Limb (tissue), 2 donors: ENCODE data around the gene SRSF2.
"Not testable (repeated sequence)": the region's sequence is repeated elsewhere in the genome, so short reads cannot be mapped to it uniquely, and the experiment has no call there.

Source experiments
- DNase-seq, 2 donors: peaks; one replicate each; pipeline ENCODE4 v3.0.0-alpha.2; 2016; ENCODE audit errors: extremely low spot score in 2 of 2

SRSF2 gene

DNA sequence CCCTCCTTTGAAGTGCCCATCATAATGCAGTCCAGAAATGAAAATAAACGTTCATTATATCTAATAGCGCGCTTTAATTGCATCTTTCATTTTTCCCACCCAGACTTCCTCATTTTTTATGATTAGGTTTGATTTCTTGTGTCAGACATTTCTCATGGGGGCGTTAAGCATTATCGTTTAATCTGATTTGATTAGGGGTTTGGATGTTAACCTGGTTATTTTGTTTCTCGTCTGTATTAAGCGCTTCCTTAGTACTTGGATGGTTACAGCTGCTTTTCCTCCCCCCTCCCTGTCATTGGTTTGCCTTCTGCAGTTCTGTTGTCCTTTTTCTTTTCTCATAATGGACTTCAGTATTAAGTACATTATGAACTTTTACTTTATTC, 1.3 kb upstream of the SRSF2 start:
- DNase-seq = no peak

DNA sequence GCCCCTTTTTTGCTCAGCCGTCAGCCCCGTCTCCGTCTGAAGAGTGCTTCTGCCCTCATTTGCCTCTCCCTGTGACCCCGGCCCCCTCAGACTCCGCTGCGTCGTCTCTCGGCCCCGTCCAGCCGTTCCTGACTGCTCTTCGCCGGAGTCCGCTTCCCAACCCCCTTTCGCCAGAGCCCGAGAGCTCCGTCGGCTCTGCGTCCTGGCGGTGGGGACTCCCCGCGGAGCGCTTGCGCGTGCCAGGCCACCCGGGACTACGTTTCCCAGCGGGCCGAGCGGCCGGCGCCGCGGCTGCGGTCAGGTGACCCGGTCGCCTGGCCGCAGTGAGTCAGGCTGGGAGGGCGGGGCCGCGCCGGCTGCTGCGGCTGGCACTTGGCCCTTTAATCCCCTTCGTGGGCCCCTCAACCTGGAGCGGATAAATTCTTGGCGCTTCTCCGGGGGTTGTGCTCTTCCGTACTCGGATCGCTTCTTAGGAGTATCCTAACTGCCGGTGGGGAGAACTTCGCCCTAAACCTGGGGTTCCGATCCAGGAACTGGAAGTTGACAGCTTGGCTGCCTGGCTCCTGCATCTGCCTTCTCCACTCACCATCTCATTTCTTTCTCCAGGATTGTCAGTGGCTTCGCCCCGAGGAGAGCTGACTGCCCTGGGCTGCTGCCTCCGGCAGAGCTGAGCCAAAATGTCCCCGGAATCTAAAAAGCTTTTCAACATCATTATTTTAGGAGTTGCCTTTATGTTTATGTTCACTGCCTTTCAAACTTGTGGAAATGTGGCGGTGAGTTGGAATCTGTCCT, 741 bp upstream of the SRSF2 start, which contains the start of gene MFSD11:
Gene MFSD11, plus strand, starts transcription at position 444 of the 792 bp plus-strand sequence. Its CDS starts 234 bp downstream, at position 678.
- DNase-seq = peak; percentile 95 to 96

DNA sequence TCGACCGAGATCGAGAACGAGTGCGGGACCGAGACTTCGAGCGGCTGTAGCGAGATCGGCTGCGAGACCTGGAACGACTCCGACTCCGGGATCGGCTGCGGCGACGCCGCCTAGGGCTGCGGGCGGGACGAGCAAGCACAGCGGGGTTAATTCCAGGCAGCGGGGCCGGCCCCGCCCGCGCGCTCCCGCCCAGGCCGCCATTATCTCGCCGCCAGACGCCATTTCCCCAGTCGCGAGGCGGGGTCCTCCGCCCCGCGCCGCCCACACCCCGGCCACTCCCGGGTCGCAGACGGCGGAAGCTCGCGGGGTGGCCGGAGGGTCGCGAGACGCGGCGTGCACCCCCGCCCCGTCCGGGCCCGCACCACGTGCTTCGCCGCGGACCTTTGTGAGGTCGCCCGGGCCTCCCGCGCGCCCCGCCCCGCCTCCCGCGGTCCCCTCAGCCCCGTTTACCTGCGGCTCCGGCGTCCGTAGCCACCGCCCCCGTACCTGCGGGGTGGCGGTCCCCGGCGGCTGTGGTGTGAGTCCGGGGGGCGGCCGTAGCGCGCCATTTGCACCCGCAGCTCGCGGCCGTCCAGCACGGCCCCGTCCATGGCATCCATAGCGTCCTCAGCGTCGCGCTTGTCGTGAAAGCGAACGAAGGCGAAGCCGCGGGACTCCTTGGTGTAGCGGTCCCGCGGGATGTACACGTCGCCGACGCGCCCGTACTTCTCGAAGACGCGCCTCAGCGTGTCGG, 616 bp downstream of the SRSF2 start:
- DNase-seq = peak; percentile 71 to 88

DNA sequence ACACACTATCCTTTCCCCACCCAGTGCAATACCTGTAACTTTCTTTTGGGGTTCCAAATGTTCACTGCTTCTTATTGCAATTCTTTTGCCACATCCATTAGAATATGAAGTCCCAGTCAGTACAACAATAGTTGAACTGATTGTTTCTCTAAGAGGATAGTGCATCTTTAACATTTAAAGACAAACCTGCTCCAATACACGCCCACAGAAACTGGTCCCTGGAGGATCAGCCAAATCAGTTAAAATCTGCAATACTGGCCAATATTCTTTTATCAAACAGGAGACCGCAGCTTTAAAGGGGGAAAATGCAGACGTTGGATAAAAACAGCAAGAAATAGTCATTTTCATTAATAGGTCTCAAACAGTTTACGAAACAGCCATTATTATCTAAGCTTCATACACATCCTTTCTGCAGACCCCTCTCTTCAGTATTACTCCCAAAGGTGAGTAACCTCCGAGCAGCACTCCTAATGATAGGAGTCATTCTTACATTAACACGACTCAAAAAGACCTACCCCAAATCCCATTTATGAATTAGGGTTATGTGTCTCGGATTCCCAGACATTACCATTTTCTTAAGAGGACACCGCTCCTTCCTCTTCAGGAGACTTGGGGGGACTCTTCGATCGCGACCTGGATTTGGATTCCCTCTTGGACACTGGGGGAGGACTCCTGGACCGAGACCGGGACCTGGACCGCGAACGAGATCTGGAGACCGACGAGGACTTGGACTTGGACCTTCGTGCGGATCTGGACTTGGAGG, 1.4 kb downstream of the SRSF2 start:
- no peak for DNase-seq

DNA sequence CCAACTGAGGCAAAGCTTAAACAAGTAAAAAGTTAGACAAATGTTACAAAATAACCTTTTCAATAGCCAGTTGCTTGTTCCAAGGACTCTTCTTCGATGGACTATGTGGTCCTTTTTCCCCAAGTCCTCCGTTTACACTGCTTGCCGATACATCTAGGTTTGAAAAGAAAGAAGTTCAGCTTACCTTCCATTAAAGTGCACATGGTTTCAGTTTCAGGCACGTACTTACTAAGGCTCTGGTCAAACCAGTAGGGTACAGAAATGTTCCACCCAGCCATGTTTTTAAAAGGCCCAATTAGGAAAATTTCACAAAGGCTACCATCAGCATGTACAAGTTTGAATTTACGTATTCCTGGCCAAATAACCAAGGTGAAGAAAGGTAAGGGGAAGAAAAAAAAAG, 2.1 kb downstream of the SRSF2 start:
- DNase-seq = no peak

DNA sequence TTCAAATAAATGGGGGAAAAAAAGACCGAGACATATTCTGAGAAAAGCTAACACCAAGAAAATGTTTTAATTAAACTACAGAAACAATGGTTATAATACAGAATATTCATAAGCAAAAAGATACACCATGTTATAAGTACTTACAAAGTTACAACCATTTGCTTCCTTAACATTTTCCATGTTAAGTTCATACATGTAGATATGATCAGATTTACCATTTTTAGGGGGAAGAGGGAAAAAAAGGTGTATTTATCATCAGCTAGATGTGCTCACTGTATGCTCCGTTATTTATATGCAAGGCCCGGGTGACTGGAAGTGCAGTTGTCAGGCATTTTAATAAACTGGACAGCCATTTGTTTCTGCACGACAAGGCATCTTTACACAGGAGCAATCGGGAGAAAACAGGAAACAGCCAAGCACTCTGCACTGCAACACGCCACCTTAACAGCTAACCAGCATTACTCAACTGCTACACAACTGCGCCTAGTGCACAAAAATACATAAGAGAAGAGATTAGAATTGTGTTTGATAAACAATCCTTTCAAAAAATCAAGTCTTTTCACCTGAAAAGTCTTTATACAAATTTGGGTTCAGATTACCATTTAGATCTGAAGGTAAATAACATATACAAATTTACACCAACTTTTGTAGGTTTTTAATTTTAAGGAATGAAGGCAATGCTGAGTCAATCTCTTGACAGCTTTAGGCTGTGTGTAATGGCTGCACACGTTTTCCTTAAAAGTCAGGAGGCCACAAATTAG, 2.9 kb downstream of the SRSF2 start:
- DNase-seq = no peak

DNA sequence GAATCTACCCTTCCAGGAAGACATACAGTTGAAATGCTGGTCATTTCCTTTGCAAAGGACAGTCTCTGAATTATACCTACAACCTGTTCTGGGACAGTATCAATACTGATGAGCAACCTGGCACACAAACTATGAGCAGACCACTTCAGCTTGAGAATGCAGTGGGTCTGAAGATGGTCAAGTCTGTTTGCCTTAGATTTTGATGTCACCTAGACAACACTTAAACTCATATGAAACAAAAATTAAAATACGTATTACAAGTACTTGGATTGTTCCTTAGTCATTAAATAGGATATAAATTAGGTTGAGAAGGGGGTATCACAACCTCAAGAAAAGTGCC, 3.5 kb downstream of the SRSF2 start:
- no peak for DNase-seq

DNA sequence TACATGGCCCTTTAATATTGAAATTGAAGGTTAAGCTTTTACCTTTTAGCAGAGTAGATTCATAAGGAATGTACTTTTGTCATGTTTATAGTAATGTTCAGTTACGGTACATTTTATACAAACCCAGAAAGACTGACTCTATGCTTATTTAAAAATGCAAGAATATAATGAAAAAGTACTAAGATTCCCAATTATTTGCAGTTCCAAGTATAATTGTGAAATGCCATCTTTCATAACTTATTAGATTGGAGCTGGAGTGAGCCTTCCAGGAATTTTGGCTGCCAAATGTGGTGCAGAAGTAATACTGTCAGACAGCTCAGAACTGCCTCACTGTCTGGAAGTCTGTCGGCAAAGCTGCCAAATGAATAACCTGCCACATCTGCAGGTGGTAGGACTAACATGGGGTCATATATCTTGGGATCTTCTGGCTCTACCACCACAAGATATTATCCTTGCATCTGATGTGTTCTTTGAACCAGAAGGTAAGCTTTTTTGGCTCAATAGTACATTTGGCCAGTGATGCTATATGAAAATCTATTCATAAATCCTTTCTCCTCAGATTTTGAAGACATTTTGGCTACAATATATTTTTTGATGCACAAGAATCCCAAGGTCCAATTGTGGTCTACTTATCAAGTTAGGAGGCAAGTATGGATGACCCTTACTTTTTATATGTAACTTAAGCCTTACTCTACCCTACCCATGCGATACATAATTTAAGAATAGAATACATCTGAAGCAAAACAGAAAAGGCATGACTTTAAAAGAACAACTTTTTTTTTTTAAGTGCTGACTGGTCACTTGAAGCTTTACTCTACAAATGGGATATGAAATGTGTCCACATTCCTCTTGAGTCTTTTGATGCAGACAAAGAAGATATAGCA, 4.2 kb downstream of the SRSF2 start:
- DNase-seq = no peak

DNA sequence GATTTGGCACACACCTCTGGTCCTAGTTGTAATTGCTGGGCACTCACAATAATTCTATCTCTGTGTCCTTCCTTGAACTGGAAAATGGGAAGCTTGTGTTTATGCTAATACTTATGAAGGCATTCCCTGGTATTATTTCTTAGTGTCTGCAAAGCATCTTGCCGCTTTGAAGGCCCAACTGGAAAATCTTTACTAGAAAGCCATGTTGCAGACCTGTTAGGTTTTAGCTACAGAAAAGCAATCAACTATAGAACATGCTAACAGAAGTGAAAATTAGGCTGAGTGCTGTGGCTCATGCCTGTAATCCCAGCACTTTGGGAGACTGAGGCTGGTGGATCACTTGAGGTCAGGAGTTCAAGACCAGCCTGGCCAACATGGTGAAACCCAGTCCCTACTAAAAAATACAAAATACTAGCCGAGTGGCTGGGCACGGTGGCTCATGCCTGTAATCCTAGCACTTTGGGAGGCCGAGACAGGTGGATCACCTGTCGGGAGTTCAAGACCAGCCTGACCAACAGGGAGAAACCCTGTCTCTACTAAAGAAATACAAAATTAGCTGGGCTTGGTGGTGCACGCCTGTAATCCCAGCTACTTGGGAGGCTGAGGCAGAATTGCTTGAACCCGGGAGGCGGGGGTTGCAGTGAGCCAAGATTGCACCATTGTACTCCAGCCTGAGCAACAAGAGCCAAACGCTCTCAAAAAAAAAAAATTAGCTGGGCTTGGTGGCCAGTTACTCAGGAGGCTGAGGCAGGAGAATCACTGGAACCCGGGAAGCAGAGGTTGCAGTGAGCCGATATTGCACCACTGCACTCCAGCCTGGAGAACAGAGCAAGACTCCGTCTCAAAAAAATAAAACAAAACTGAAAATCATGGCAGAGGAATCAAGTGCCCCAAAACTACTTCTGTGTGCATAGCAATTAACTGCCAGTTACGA, 5.1 kb downstream of the SRSF2 start:
- not testable (repeated sequence) for DNase-seq

DNA sequence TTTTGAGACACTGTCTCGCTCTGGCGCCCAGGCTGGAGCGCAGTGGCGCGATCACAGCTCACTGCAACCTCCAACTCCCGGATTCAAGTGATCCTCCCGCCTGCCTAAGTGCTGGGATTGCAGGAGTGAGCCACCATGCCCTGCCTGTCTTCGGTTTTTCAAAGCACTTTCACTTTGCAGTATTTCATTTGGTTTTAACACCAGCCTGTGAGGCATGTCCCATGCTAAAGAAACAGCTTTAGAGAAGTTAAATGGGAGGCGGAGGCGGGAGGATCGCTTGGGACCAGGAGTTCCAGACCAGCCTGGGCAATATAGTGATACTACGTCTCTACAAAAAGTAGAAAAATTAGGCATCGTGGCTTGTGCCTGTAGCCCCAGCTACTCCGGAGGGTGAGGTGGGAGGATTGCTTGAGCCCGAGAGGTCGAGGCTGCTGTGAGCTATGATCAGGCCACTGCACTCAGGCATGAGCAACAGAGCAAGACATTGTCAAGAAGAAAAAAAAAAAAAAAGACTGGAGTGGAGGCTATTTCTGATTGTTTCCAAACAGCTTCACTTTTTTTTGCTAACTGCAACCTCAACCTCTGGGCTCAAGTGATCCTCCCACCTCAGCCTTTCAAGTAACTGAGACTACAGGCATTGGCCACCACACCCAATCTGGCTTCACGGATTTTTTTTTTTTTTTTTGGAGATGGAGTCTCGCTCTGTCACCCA, 9.2 kb downstream of the SRSF2 start:
- no peak for DNase-seq

DNA sequence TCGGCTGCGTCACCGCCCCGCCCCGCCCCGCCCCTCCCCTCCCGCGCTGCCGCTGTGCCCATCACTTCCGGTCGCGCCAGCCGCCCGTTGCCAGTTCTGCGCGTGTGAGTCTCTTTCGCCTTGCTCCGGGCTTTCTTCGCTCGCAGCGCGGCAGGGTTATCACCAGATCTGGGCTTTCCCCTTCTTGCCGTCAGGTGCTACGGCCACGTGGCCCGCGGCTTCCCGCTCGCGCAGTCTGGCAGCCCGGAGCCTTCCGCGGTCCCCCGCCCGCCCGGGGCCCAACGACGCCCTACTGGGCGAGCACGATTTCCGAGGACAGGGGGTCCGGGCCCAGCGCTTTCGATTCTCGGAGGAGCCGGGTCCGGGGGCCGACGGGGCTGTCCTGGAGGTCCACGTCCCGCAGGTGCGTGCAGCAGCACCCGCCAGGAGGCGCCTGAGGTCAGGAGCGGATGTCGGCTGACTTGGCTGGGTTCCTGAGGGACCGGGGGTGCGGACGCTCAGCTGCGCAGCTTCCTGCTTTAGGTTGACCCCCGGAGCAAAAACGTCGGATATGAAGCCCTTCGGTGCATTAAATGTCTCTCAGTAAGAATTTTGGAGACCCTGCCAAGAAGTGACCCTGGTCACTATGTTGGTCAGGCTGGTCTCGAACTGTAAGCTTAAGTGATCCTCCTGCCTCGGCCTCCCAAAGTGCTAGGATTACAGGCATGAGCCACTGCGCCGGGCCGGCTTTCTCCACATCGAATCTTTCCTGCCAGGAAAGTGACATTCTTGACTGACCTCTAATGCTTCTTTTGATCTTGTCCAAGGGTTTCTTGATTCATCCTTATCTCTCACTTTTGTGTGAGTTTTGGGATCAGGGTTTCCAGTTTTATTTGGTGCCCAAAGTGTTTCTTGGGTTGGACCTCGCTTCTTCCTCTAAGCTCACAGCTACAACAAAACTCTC, 10.1 kb downstream of the SRSF2 start, which contains the start of gene METTL23:
Gene METTL23, plus strand, starts transcription at position 64 of the 943 bp plus-strand sequence. CDS start 2,872 bp downstream, outside the sequence.
- DNase-seq = peak in 1 of 2 donors; percentile 88

DNA sequence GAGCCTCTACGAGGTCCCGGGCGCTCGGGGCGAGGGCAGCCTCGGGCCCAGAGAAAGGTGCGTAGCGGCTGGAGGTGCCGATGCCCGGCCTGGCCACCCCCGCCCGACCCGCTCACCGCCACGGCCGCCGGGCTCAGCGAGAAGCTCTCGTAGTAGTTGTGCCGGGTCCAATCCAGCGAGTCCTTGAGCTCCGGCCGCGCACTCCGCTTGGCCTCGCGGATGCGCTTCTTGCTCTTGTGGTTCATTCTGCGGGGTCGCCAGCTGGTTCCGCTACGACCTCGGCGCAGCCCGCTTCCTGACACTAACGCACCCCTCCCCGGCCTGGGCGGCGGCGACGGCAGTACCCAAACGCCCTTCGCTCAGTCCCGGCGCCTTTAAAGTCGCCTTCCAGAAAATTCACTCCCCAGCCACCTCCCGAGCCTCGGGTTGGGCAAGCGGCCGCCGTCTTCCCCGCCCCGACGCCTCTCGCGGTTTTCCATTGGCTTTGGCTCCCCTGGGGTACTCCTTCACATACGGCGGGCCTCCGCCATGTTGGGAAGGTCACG, 10.8 kb downstream of the SRSF2 start, which contains the start of gene JMJD6:
Gene JMJD6, minus strand, starts transcription at position 376 of the 545 bp plus-strand sequence. Its CDS starts 131 bp downstream, at position 245.
- peak; percentile 97 to 98 for DNase-seq

DNA sequence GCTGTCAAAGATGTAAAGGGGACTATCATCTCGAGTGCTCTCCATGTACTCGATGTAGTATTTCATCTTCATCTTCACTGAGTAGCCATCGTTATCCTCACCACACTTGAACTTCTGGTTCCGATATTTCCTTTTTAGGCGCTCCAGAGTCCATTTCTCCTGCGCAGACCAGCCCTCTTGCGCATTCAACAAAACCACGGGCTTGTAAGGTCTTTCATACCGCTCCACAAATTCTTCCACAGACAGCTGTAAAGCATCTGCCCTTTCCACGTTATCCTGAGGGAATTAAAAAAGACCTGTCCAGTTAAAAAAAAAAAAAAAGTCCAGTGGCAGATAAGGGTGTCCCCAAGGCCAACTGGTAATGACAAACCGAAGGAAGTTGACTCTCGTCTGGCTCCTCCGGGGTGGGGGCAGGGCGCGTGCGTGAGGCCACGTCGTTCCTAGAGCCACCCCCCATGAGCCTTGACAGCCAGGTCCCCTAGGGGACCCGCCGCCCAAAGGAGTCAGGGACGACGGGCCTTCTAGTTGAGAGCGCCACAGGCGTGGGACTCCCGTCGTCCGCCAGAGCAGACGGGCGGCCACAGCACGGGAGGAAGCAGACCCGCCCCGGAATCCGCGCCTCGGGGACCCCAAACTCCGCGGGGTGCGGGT, 11.4 kb downstream of the SRSF2 start:
- peak in 1 of 2 donors; percentile 65 for DNase-seq

DNA sequence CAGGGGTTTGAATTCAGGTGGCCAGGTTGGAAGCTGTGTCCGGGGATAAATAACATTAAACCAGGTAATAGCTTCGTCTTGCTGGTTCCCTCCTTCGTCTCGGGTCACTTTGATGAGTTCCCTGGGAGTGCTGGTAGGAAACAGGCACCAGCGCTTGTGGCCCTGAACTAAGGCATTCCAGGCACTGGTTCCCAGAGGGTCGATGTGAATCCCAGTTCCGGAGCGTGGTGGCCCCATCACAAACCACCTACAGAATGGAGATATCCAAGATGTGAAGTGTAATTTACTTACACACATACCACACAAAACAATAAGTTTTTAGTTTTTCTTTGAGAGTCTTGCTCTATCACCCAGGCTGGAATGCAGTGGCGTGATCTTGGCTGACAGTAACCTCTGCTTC, 13.3 kb downstream of the SRSF2 start:
- no peak for DNase-seq

DNA sequence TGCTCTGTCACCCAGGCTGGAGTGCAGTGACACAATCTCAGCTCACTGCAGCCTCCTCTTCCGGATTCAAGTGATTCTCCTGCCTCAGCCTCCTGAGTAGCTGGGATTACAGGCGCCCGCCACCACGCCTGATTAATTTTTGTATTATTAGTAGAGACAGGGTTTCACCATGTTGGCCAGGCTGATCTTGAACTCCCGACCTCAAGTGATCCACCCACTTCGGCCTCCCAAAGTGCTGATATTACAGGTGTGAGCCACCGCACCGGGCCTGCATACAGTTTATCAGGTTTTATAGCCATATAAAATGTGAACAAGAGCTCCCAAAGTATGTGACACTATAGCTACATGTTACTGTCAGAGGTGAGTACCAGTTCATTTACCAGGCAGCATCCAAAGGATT, 14.2 kb downstream of the SRSF2 start:
- not testable (repeated sequence) for DNase-seq

DNA sequence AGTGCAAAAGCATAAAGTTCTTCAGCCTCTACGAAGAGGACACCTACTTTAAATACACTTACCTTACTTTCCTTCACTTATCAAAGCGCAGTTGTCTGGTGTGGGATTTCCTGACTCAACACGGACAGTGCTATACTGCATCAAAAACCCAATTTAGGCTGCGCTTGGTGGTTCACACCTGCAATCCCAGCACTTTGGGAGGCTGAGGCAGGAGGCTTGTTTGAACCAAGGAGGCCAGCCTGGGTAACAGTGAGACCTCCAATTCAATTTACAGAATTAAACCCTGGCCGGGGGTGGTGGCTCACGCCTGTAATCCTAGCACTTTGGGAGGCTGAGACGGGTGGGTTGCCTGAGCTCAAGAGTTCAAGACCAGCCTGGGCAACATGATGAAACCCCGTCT, 14.9 kb downstream of the SRSF2 start:
- no peak for DNase-seq
